Tibial nerve (tissue), 4 donors: Measurements from ENCODE around the gene VTI1A. TPM values are rescaled to one million over a fixed set of nuclear protein-coding genes. Genes with fewer than 3 reads are reported as not detected.

Source experiments
- DNase-seq, 2 donors: peaks; one replicate each; pipeline ENCODE4 v3.0.0-alpha.2; 2019; ENCODE audit warnings: low spot score in 2 of 2
- H3K27ac ChIP-seq, 4 donors: fragments of 200-600 bp; sonication (generic) in 3 of 4; one replicate each; pipeline ENCODE4 v1.5.1; 2017 to 2019; ENCODE audit warnings: mild to moderate bottlenecking in 1 of 4
- H3K27me3 ChIP-seq, 2 donors: fragments of 200-600 bp; sonication (generic) in 1 of 2; one replicate each; pipeline versions ENCODE4 v1.5.1 to v1.6.0; 2017 to 2019
- H3K36me3 ChIP-seq, 3 donors: fragments of 200-600 bp; sonication (generic); one replicate each; pipeline ENCODE4 v1.5.1; 2018 to 2019
- H3K4me1 ChIP-seq, 4 donors: fragments of 200-600 bp; sonication (generic) in 3 of 4; one replicate each; pipeline ENCODE4 v1.5.1; 2017 to 2019
- H3K4me3 ChIP-seq, 4 donors: fragments of 200-600 bp; sonication (generic) in 3 of 4; one replicate each; pipeline ENCODE4 v1.5.1; 2017 to 2019; ENCODE audit warnings: mild to moderate bottlenecking in 1 of 4, moderate library complexity in 1 of 4
- H3K9me3 ChIP-seq, 4 donors: fragments of 200-600 bp; sonication (generic) in 3 of 4; one replicate each; pipeline ENCODE4 v1.5.1; 2017 to 2019
- EP300 ChIP-seq, 2 donors: sonication (generic); formaldehyde crosslinking; IDR thresholded peaks; one replicate each; pipeline ENCODE4 v1.6.1; 2017; ENCODE audit warnings: antibody characterized with exemption in 2 of 2, mild to moderate bottlenecking in 1 of 2
- POLR2A ChIP-seq, 2 donors: fragments of 450-650 bp; IDR thresholded peaks; one replicate each; pipeline ENCODE4 v1.6.1; 2017; ENCODE audit warnings: antibody characterized with exemption in 2 of 2, mild to moderate bottlenecking in 2 of 2, moderate library complexity in 2 of 2
- WGBS, 2 donors: methylation state at CpG; one replicate each; pipeline ENCODE4 v1.1.5; 2018; 5-methylcytosine and 5-hydroxymethylcytosine counted together
- total RNA-seq, 4 donors: library from RNA; depleted of rRNA; stranded (reverse); fragments of >200 nt; gene quantifications; one replicate each; pipeline ENCODE4 v1.1.0, GENCODE V29; 2016
- TF ChIP-seq, protein P1 (sequence below), 5 experiments: fragments of 200-600 bp in 3 of 5; fragments of 450-650 bp in 2 of 5; sonication (generic) in 3 of 5; IDR thresholded peaks; one replicate each; pipeline ENCODE4 v1.5.1; 2016 to 2019; ENCODE audit warnings: antibody characterized with exemption in 5 of 5, mild to moderate bottlenecking in 3 of 5, moderate library complexity in 2 of 5

Gene VTI1A
- total RNA-seq, 4 donors from 2014 or later = 96.5 to 253 (median 127) TPM

- Histone ChIP-seq H3K27me3 (no peaks in the 10 kb centered on the region), H3K9me3 (peaks cover 0 to 2% (median 0%) of the 10 kb centered on the region in 4 donors), H3K36me3 (no peaks in the 10 kb centered on the region), H3K27ac (no peak overlapping the region), H3K4me1 (peaks cover 0 to 12% (median 2%) of the 10 kb centered on the region in 4 donors), H3K4me3 (no peak overlapping the region)
- DNase-seq = no peak
- WGBS, 2 donors = 94 to 100% methylated on average over 4 of the region's 4 CpGs
- TF ChIP-seq POLR2A (IDR thresholded peaks at IDR 0.05) (no peak), EP300 (IDR thresholded peaks at IDR 0.05) (no peak)
- TF ChIP-seq, protein P1, sequence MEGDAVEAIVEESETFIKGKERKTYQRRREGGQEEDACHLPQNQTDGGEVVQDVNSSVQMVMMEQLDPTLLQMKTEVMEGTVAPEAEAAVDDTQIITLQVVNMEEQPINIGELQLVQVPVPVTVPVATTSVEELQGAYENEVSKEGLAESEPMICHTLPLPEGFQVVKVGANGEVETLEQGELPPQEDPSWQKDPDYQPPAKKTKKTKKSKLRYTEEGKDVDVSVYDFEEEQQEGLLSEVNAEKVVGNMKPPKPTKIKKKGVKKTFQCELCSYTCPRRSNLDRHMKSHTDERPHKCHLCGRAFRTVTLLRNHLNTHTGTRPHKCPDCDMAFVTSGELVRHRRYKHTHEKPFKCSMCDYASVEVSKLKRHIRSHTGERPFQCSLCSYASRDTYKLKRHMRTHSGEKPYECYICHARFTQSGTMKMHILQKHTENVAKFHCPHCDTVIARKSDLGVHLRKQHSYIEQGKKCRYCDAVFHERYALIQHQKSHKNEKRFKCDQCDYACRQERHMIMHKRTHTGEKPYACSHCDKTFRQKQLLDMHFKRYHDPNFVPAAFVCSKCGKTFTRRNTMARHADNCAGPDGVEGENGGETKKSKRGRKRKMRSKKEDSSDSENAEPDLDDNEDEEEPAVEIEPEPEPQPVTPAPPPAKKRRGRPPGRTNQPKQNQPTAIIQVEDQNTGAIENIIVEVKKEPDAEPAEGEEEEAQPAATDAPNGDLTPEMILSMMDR (IDR thresholded peaks at IDR 0.05) = no peak
Observed at GRCh38 chr10:112801748-112802147, 354.7 kb downstream of the VTI1A start.

DNA sequence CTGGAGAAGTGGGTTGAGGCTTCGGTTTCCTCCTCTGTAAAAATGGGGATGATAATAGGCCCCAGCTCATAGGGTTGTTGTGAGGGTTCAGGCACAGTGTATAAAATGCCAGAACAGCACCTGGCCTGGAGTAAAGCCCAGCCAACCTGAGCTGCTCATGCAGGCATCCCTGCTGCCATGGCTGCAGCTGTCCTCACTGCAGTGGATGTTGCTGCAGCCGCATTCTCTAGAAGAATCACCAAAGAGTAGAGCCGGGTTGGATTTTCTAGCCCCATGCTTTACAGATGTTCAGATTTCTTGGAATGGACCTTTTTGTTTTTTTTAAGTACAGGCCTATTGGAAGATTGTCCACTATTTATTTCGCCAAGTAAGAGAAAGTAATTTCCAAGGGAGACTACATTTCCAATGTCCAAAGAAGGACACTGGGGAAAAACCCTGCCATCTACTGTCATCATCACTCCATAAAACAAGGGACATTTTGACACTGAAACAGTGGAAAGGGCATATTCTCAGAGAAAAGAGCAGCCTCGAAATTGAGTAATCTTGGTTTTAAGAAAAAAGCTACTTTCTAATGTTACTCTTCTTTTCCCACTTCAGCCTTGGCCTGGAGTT, 355.5 kb downstream of the VTI1A start:
- Histone ChIP-seq H3K36me3 (peaks cover 0 to 5% (median 0%) of the 10 kb centered on the region in 3 donors), H3K4me3 (no peak overlapping the region), H3K27me3 (no peaks in the 10 kb centered on the region), H3K9me3 (peaks cover 0 to 2% (median 0%) of the 10 kb centered on the region in 4 donors), H3K27ac (no peak overlapping the region), H3K4me1 (peaks cover 0 to 12% (median 2%) of the 10 kb centered on the region in 4 donors)
- DNase-seq = no peak
- 76 to 79% methylated on average over 5 of the region's 5 CpGs for WGBS, 2 donors
- TF ChIP-seq POLR2A (IDR thresholded peaks at IDR 0.05) (no peak), EP300 (IDR thresholded peaks at IDR 0.05) (peak in 1 of 2 donors; percentile 60)

GRCh38 chr10:112803961-112804401, 357.0 kb downstream of the VTI1A start:
- TF ChIP-seq, protein P1 (IDR thresholded peaks at IDR 0.05) = no peak
- no peak for TF ChIP-seq EP300 (IDR thresholded peaks at IDR 0.05)
- H3K4me3 ChIP-seq = no peak overlapping the region
- no peak for DNase-seq
- H3K9me3 ChIP-seq = peaks cover 0 to 2% (median 0%) of the 10 kb centered on the region in 4 donors
- H3K27me3 ChIP-seq = no peaks in the 10 kb centered on the region
- peaks cover 0 to 7% (median 0%) of the 10 kb centered on the region in 3 donors for H3K36me3 ChIP-seq
- 92 to 94% methylated on average over 4 to 5 of the region's 5 CpGs for WGBS, 2 donors
- no peak overlapping the region for H3K27ac ChIP-seq
- peaks cover 0 to 8% (median under 1%) of the 10 kb centered on the region in 4 donors for H3K4me1 ChIP-seq

- peaks cover 0 to 7% (median 0%) of the 10 kb centered on the region in 3 donors for H3K36me3 ChIP-seq
- no peaks in the 10 kb centered on the region for H3K27me3 ChIP-seq
- H3K4me3 ChIP-seq = no peak overlapping the region
- no peak for TF ChIP-seq EP300 (IDR thresholded peaks at IDR 0.05)
- TF ChIP-seq, protein P1 (IDR thresholded peaks at IDR 0.05) = no peak
- no peaks in the 10 kb centered on the region for H3K4me1 ChIP-seq
- no peak for DNase-seq
- H3K27ac ChIP-seq = no peak overlapping the region
- 89 to 93% methylated on average over 4 of the region's 4 CpGs for WGBS, 2 donors
- peaks cover 0 to 2% (median 0%) of the 10 kb centered on the region in 4 donors for H3K9me3 ChIP-seq
Observed at GRCh38 chr10:112805254-112805590, 358.2 kb downstream of the VTI1A start.

- peaks cover 0 to 2% (median 0%) of the 10 kb centered on the region in 4 donors for H3K9me3 ChIP-seq
- no peaks in the 10 kb centered on the region for H3K27me3 ChIP-seq
- H3K4me3 ChIP-seq = no peak overlapping the region
- TF ChIP-seq, protein P1 (IDR thresholded peaks at IDR 0.05) = no peak
- no peak for TF ChIP-seq EP300 (IDR thresholded peaks at IDR 0.05)
- TF ChIP-seq POLR2A (IDR thresholded peaks at IDR 0.05) = no peak
- H3K4me1 ChIP-seq = no peaks in the 10 kb centered on the region
- no peak for DNase-seq
- H3K27ac ChIP-seq = no peak overlapping the region
- peaks cover 0 to 7% (median 0%) of the 10 kb centered on the region in 3 donors for H3K36me3 ChIP-seq
- 86 to 88% methylated on average over 6 of the region's 6 CpGs for whole genome bisulfite sequencing, 2 donors
Observed at GRCh38 chr10:112805701-112806100, 358.7 kb downstream of the VTI1A start.
